ENCODE measurements around the gene MRPS2.
"Not testable (repeated sequence)": the region's sequence is repeated elsewhere in the genome, so short reads cannot be mapped to it uniquely, and the experiment has no call there.

The MRPS2 gene

GRCh38 chr9:135536216-135536615 lies 35.7 kb downstream of the MRPS2 start:
- H3K36me3 ChIP-seq: no peaks in the 10 kb centered on the region
- intact Hi-C loops (cut with DNase I; ENCODE audit: low total_unique reads): no loop called here
- H3K27ac ChIP-seq: no peak overlapping the region
- no peaks in the 10 kb centered on the region for H3K9me3 ChIP-seq
- H3K27me3 ChIP-seq: peaks cover 0 to 34% of the 10 kb centered on the region in 2 donors
- DNase-seq: peak in 1 of 2 donors; percentile 13
- no peak overlapping the region for H3K4me3 ChIP-seq
- H3K4me1 ChIP-seq: no peaks in the 10 kb centered on the region
- TF ChIP-seq CTCF (IDR thresholded peaks at IDR 0.05): no peak

- H3K4me3 ChIP-seq, H3K36me3 ChIP-seq, H3K27ac ChIP-seq, H3K9me3 ChIP-seq, DNase-seq, H3K4me1 ChIP-seq: not testable (repeated sequence)
- H3K27me3 ChIP-seq: peaks cover 0 to 31% of the 10 kb centered on the region in 2 donors
- intact Hi-C loops (cut with DNase I; ENCODE audit: low total_unique reads): loop anchor here (5.0 kb wide), 1 partner anchor 491 kb away; no protein-coding TSS in a partner anchor
Measured at GRCh38 chr9:135543262-135543894, 42.9 kb downstream of the MRPS2 start.

- no peak overlapping the region for H3K27ac ChIP-seq
- H3K4me1 ChIP-seq: no peaks in the 10 kb centered on the region
- peak in 1 of 2 donors; percentile 44 for DNase-seq
- intact Hi-C loops (cut with DNase I; ENCODE audit: low total_unique reads): loop anchor here (5.0 kb wide), 1 partner anchor 493 kb away; no protein-coding TSS in a partner anchor
- no peak overlapping the region for H3K4me3 ChIP-seq
- no peaks in the 10 kb centered on the region for H3K9me3 ChIP-seq
- H3K27me3 ChIP-seq: peaks cover 0 to 32% of the 10 kb centered on the region in 2 donors
- no peak for TF ChIP-seq CTCF (IDR thresholded peaks at IDR 0.05)
- no peaks in the 10 kb centered on the region for H3K36me3 ChIP-seq
Measured at GRCh38 chr9:135544981-135545635, 44.6 kb downstream of the MRPS2 start.

GRCh38 chr9:135545646-135546176 lies 45.2 kb downstream of the MRPS2 start, which contains the start of gene OBP2A:
Gene OBP2A (plus strand): TSS chr9:135546126. CDS start chr9:135546181, 55 bp downstream.
- intact Hi-C loops (cut with DNase I; ENCODE audit: low total_unique reads); H3K9me3 ChIP-seq; H3K4me1 ChIP-seq; H3K36me3 ChIP-seq; H3K4me3 ChIP-seq; H3K27ac ChIP-seq: not testable (repeated sequence)
- peak in 1 of 2 donors; percentile 9 for DNase-seq
- peaks cover 0 to 32% of the 10 kb centered on the region in 2 donors for H3K27me3 ChIP-seq

GRCh38 chr9:135546792-135547617 lies 46.5 kb downstream of the MRPS2 start:
- intact Hi-C loops (cut with DNase I; ENCODE audit: low total_unique reads): not testable (repeated sequence)

GRCh38 chr9:135547756-135548736 lies 47.6 kb downstream of the MRPS2 start:
- intact Hi-C loops (cut with DNase I; ENCODE audit: low total_unique reads): no loop called here
- Histone ChIP-seq H3K9me3 (no peaks in the 10 kb centered on the region), H3K4me3 (no peak overlapping the region), H3K36me3 (no peaks in the 10 kb centered on the region), H3K27me3 (peaks cover 0 to 38% of the 10 kb centered on the region in 2 donors), H3K27ac (no peak overlapping the region), H3K4me1 (no peaks in the 10 kb centered on the region)
- DNase-seq: peak in 1 of 2 donors; percentile 54
- TF ChIP-seq CTCF (IDR thresholded peaks at IDR 0.05): no peak

More at GRCh38 chr9:135546792-135547617, 46.5 kb downstream of the MRPS2 start:
- H3K27ac ChIP-seq, H3K4me3 ChIP-seq, H3K4me1 ChIP-seq, H3K36me3 ChIP-seq, H3K9me3 ChIP-seq: not testable (repeated sequence)
- peaks cover 0 to 33% of the 10 kb centered on the region in 2 donors for H3K27me3 ChIP-seq
- peak in 1 of 2 donors; percentile 37 for DNase-seq

GRCh38 chr9:135549478-135550343 lies 49.2 kb downstream of the MRPS2 start:
- H3K27ac ChIP-seq; intact Hi-C loops (cut with DNase I; ENCODE audit: low total_unique reads); H3K36me3 ChIP-seq; H3K4me3 ChIP-seq; H3K9me3 ChIP-seq; H3K4me1 ChIP-seq: not testable (repeated sequence)
- peaks cover 0 to 33% of the 10 kb centered on the region in 2 donors for H3K27me3 ChIP-seq
- peak in 1 of 2 donors; percentile 38 for DNase-seq
